Hypothalamus (tissue), 51 donors: ENCODE measurements around the gene ZNRF1.
A peak's percentile ranks its signal among the peaks of the same experiment; 100 is the strongest.
"Not testable (repeated sequence)": the region's sequence is repeated elsewhere in the genome, so short reads cannot be mapped to it uniquely, and the experiment has no call there.

Source experiments
- DNase-seq, 51 donors: peaks; one replicate each; lab custom pipeline; 2025; lab: John Stamatoyannopoulos, UW

The ZNRF1 gene

DNA sequence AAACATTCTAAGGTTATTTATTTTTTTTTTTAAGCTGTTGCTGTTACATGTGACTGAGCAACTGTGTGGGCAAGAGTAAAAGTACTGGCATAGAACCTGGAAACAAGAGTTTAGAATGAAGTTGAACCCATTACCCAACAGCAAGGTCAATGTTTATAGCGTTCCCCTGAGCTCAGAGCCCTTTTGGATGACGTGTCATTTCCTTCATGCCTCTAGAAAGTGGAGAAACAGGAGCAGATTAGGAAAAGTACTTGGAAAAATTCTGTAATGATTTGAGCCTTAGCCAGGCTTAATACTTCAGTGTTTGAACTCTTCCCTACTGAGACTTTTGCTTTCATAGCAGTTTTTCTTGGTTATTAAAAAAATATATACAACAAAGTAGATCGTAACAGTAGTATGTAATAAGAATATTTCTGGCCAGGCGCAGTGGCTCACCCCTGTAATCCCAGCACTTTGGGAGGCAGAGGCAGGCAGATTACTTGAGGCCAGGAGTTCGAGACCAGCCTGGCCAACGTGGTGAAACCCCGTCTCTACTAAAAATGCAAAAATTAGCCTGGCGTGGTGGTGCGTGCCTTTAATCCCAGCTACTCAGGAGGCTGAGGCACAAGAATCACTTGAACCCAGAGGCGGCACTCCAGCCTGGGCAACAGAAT lies 27.5 kb downstream of the ZNRF1 start:
- not testable (repeated sequence) for DNase-seq

DNA sequence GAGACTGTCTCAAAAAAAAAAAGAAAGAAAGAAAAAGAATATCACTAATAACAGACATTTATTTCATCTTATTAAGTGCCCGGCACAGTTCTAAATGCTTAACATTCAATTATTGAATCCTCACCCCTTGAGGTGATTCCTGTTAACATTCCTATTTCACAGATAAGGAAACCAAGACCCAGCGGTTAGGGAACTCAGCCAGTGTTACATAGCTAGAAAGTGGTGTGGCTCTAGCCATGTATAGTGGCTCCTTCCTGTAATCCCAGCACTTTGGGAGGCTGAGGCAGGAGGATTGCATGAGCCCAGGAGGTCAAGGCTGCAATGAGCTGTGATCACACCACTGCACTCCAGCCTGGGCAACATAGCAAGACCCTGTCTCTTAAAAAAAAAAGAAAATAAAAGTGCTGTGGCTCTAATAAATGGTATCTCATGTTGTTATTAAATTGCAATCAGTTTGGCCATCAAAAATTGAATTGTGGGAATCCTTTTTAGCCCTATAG lies 28.1 kb downstream of the ZNRF1 start:
- DNase-seq = no peak

DNA sequence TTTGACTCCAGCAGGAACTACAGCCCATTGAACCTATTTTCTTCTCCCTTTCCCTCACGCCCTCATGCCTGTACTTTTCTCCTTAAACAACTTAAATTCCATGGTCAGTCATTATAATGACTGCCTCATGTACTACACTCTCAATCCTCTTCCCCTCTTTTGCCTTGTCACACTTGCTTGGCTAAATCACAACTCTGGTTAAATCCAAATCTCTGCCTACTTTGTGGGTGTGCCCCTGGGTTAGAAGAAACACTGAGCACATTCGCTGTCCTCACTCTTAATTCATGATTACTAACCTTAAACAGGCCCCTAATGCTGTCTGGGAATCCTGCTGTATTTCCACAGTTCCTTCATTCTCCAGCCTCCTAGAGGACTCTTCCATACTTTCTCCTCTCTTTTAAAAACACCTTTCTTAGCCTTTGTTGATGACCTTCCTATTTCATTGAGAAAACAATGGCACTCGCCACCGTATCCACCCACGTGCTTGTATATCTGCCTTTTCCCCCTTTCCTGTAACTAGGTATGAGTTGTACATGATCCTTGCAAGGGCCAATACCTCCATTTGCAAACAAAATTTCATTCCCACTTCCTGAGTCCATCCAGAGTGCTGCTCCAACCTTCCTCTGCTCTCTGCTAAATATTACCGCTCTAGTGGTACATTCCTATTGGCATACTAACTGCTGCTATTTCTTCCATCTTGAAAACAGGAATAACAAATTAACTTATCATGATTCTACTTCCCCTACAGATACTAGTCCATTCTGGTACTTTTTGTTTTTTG lies 28.9 kb downstream of the ZNRF1 start:
- DNase-seq = no peak

DNA sequence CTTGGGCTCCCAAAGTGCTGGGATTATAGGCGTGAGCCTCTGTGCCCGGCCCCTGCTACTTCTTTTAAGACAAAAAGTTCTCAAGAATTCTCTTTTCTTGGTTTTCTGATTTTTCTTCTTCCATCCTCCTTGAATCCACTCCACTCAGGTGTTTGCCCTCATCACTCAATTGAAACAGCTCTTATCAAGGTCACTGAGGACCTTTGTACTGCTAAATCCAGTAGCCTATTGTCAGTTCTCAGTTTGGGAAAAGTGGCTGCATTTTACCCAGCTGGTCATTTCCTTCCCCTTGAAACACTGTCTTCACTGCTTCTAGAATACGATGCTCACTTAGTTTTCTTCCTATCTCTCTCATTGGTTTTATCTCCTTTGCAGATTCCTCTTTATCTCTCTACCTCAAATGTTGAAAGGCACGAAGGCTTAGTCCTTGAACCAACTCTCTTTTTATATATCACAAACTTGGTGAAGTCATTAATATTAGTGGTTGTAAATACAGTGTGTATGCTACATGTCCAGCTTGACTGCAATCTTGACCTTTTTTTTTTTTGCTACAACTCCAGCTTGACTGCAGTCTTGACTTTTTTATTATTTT lies 29.8 kb downstream of the ZNRF1 start:
- no peak for DNase-seq

DNA sequence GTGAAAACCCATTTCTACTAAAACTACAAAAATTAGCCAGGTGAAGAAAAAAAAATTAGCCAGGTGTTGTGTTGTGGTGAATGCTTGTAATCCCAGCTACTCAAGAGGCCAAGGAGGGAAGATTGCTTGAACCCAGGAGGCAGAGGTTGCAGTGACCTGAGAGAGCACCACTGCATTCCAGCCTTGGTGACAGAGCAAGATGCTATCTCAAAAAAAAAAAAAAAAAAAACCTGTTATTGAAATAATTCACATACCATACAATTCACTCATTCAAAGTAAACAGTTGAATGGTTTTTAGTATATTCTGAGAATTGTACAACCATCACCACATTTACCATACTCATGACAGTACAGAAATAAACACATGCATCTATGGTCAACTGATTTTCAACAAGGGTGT lies 31.0 kb downstream of the ZNRF1 start:
- DNase-seq = no peak

DNA sequence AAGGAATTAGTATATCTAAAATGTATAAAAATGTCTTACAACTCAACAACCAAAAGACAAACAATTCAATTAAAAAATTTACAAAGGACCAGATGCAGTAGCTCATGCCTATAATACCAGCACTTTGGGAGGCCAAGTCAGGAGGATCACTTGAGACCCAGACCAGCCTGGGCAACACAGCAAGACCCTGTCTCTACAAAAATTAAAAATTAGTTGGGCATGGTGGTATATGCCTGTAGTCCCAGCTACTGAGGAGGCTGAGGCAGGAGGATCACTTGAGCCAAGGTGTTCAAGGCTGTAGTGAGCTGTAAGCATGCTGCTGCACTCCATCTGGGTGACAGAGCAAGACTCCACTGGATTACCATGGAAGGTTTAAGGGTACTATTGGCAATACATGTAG lies 33.8 kb downstream of the ZNRF1 start:
- DNase-seq = no peak

DNA sequence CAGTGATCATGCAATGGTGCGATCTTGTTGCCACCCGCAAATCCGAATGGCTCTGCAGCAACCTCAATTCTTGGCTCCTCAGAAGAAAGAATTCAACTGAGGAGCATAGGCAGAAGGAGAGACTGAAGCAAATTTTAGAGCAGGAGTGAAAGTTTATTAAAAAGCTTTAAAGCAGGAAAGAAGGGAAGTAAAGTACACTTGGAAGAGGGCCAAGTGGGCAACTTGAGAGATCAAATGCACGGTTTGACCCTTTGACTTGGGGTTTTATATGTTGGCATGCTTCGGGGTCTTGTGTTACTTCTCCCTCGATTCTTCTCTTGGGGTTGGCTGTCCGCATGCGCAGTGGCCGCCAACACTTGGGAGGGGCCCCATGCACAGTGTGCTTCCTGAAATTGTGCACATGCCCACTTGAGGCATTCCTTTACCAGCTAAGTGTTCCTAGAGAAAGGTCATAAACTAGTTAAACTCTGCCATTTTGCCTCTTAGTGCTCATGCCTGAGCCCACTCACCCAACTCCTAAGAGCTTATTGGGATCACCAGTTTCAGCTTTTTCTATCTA lies 36.7 kb downstream of the ZNRF1 start:
- DNase-seq = no peak

DNA sequence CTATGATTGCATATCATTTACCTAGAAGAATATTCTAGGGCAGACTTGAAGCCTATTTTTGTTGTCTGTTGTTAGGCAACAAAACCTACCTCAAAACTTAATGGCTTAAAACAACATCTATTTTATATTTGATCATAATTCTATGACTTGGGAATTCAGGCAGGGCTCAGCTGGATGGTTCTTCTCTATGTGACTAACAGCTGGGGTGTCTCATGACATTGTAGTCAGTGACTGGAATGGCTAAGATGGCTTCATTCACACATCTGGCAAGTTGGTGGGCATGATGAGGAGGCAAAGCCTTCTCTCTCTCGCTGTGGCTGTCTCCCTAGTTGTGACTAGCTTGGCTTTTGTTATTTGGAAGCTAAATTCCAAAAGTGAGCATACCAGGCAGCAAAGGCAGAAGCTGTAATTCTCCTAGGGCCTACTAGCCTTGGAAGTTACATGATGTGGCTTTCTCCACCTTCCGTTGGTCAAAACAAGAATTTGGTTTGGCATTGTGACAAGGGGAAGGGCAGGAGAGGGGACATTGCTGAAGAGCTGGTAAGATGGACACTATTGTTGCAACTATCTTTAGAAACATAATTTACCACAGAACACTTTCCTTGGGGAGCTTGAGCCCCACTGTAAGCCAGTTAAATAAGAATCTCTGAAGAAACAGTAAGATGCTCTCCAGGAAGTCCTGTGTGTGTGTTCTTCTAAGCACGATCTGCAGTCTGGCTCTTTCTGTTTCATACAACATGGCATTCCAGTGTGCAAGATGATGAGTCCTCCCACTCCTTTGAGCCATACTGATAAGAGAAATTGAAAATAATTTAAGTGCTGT lies 39.4 kb downstream of the ZNRF1 start:
- DNase-seq = no peak

DNA sequence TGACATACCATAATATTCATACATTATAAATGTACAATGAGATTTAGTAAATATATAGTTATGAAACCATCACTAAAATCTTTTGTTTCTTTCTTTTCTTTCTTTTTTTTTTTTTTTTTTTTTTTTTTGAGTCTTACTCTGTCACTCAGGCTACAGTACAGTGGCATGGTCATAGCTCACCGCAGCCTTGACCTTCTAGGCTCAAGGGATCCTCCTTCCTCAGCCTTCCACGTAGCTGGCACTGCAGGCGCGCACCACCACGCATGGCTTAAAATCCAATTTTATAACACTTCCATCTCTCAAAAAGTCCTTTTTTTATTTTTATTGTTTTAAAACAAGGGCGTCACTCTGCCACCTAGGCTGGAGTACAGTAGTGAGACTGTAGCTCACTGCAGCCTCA lies 41.1 kb downstream of the ZNRF1 start:
- DNase-seq = no peak

DNA sequence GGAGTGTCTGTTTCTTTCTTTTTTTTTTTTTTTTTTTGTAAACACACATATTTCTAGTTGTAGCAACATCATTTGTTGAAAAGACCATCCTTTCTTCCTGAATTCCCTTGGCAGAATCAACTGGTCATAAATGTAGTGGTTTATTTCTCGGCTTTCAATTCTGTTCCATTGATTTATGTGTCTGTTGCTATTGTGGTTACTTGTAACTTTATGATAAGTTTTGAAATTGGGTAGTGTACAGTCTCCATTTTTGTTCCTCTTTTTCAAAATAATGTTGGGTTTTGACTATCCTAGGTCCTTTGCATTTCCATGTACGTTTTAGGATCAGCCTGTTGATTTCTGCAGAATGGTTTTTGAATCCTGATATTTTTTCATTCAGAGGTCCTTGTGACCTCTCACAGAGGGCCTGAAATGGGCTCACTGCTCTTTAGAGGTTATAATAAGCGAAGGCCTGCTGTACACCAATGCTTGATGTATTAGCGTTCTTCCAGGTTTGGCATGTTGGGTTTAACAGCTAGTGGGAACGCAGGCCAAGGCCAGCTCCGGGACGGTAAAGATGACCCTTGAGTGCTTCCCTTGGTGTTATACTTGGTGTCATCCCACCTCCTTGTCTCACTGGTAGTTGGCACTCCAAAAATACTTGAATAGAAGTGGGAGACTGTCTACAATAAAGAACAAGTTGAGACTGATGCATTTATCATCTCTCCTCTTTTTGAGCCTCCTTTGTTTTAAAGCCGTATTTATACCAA lies 43.8 kb downstream of the ZNRF1 start:
- no peak for DNase-seq

DNA sequence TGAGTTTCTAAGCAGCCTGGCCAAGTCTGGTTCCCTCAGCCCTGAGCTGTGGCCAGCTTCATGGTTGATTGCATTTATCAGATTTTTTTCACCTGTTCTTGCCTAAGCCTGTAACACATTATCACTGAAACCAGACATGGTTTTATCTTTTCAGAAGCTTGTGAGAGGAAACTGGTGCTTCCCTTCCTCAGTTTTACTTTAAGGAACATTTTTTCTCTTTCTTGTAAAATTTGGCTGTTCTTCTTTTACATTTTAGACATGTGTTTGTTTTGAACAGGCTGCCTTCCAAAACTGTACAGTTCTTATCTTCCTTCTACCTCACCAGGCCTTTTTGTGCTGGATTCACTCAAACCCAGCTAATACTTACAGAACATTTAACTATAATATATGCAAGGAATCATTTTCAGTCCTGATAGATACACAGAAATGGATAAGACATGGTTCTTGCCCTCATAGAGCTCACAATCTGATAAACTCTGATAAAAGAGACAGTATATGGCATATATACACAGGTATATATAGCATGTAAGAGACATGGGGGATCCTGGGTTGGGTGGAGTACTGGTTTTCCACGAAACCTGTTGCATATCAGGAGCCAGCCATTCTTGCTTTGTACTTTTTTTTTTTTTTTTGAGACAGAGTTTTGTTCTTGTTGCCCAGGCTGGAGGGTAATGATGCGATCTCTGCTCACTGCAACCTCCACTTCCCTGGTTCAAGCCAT lies 44.5 kb downstream of the ZNRF1 start:
- DNase-seq = no peak

DNA sequence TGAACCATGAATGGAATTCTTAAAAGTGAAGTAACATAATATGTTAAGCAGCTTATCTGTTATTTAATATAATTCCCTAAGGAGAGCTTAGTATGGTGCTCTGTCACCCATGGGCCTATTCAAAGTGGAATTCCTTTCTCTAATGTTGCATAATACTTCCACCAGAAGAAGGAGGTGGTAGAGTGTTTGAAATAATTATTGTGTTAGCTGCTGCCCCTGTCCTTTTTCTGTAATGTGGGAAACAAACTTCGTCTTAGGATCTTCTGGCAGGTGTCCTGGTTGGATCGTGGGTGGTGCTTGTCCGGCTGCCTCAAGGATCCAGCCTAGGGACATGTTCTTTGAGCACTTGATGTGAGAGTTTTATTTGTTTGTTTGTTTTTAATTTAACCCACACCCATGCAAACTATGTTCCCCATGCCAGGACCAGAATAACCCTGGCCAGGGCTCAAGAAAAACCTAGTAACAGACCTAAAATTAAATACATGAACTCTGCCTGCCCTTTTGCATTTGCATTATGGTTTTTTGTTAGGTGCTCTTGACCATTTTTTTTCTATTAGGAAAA lies 46.1 kb downstream of the ZNRF1 start:
- DNase-seq = peak in 2 of 51 donors; percentile 5 to 14

DNA sequence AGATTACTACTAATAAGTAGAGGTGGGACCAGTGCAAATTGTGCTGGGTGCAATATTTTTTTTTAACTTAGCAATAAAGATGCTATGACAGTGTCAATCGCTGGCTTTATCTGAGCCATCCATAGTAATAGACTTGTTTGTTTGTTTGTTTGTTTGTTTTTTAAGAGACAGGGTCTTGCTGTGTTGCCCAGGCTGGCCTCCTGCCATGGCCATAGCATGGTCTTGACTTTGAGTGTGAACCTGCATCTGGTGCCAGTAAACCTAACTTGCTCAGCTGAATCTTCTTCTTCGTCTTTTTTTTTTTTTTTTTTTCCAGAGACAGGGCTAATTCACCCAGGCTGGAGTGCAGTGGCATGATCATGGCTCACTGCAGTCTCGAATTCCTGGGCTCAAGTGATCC lies 46.6 kb downstream of the ZNRF1 start:
- DNase-seq = no peak

DNA sequence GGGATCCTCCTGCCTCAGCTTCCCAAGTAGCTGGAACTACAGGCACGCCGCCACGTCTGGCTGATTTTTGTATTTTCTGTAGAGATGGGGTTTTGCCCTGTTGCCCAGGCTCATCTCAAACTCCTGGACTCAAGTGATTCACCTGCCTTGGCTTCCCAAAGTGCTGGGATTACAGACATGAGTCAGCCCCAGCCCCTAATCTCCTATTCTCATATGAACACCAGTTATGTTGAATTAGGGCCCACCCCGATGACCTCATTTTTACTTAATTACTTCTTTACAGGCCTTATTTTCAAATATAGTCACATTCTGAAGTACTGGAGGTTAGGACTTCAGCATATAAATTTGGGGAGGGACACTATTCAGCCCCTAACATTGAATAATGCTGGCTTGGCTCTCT lies 49.2 kb downstream of the ZNRF1 start:
- no peak for DNase-seq

DNA sequence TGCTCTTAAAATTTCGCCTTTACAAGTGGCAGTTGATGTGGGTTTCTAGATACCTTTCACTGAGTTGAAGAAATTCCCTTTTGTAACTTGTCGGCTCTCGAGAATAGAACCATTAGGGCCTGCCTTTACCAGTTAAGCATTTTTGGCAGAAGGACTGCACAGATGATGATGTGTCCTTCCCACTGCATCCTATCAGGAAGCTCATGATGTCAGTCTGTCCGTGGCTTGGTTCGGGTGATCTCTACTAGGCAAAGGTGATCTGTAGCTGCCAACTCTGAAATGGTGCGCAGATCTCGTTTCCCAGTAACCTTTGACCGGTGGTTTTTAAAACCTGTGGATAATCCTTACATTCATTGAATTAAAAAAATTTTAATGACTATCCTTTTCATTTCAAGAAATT lies 49.7 kb downstream of the ZNRF1 start:
- no peak for DNase-seq

DNA sequence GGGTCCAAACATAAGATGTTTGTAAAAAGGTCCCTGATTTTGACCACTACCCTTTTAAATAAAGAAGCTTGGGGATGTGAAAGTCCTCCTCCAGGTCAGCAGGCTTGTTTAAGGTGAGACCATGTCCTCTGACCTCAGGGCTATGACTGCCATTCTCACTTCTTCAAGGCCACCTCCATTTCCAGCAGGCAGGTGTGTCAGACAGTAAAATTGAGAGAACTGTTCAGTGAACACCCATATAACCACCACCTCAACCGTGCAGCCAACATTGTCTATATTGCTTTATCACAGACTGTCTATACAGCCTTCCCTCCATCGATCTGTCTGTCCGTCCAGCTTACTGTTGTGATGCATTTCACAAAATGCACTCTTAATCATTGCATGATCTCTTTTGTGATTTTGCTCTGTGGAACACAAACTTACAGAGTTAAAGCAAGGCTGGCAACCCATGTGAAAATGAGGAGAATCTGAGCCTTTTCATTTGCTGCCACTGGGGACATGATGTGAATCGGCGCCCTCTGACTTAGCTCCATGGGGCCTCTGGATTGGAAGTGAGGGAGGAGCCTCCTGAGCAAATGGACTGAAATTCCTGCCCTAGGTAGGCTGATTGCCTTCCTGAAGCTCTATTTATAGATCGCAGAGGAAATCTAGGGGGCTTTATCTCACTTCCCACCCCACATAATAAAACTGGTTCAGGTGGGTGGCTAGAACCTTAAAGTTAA lies 53.8 kb downstream of the ZNRF1 start:
- no peak for DNase-seq

DNA sequence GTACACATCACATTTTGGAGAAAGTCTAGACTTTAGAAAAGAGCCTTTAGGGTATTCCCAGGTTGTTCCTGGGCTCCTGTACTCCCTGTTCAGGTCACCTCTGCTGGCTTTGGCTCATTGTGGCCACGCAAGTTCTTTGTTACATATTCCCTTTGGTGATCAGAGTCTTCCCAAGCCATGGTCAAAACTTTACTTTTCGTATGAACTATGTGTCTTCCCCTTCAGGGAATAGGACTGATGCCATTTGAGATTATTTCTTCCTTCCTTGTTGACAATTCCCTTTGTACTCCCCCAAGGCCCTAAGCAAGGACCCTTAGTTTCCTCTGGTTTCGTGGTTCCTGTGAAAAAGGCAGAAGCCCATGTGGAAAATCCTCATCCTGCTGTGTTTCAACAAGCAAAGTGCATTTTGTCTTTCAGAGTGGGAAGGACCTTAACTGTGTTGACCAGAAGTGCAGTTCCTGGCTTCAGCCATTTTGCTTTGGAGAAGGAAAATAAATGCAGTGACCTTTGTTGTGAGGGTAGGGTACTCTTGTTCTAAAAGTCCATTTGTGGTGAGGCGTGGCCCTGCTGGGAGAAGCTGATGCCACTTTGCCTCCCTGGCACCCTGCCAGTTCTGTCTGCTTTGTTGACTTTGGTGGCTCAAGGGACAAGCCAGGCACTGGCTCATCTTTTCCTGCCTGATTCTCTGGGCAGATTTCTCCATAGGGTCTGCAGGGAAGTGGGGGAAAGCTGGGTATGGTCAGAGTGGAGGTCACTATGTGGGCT lies 55.1 kb downstream of the ZNRF1 start:
- DNase-seq = peak in 37 of 51 donors; percentile 7 to 71 (median 30)

DNA sequence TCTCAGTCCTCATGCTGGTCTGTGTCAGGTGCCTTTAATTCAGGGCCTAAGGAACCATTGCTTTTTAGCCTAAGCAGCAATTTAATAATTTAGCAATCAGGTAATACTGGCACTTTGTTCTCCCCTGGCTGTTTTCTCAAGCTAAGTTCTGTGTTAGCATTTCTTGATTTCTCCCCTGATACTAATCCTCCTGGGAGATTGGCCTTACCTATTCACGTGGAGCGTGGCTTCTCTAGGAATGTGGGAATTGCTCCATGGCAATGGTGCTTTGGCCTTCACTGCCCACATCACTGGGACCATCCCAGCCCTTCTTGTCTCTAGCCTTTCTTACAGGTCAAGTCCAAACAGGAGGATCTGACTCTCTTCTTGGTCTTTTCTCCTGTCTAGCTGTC lies 55.7 kb downstream of the ZNRF1 start:
- no peak for DNase-seq
